Measurements from ENCODE around the gene RLBP1.
A peak's percentile ranks its signal among the peaks of the same experiment; 100 is the strongest.

RLBP1 gene

GRCh38 chr15:89177633-89178306 lies 43.6 kb downstream of the RLBP1 start:
- DNase-seq = peak; percentile 40

- no peak for DNase-seq
Observed at GRCh38 chr15:89177116-89177515, 44.3 kb downstream of the RLBP1 start.

GRCh38 chr15:89175617-89176191 lies 45.7 kb downstream of the RLBP1 start:
- DNase-seq = no peak

- no peak for DNase-seq
Observed at GRCh38 chr15:89174476-89174875, 46.9 kb downstream of the RLBP1 start.

GRCh38 chr15:89172921-89173320 lies 48.5 kb downstream of the RLBP1 start:
- no peak for DNase-seq

- peak; percentile 14 for DNase-seq
Observed at GRCh38 chr15:89171136-89172072, 50.0 kb downstream of the RLBP1 start.

- DNase-seq = no peak
Observed at GRCh38 chr15:89170364-89170763, 51.0 kb downstream of the RLBP1 start.

GRCh38 chr15:89168316-89168833 lies 53.0 kb downstream of the RLBP1 start:
- no peak for DNase-seq

- no peak for DNase-seq
Observed at GRCh38 chr15:89167267-89168176, 53.9 kb downstream of the RLBP1 start.

GRCh38 chr15:89165677-89166076 lies 55.7 kb downstream of the RLBP1 start:
- DNase-seq = no peak

- DNase-seq = no peak
Observed at GRCh38 chr15:89164712-89165211, 56.6 kb downstream of the RLBP1 start.

- no peak for DNase-seq
Observed at GRCh38 chr15:89163271-89164055, 57.9 kb downstream of the RLBP1 start.

- no peak for DNase-seq
Observed at GRCh38 chr15:89161666-89162065, 59.7 kb downstream of the RLBP1 start.

Data from GDM1 (cell line).